HEK293T (cell line): ENCODE measurements around the gene GPR151.
"Not testable (repeated sequence)": the region's sequence is repeated elsewhere in the genome, so short reads cannot be mapped to it uniquely, and the experiment has no call there.

Experiments used
- CTCF ChIA-PET: fragments of 350-600 bp; formaldehyde crosslinking; extraction: SDS; loops from one replicate; lab custom pipeline; 2021; ENCODE audit warnings: antibody characterized with exemption, inconsistent platforms; lab: Yijun Ruan, JAX
- POLR2A ChIA-PET: fragments of 350-600 bp; formaldehyde crosslinking; extraction: SDS; loops from one replicate; lab custom pipeline; 2020; ENCODE audit warnings: antibody characterized with exemption, inconsistent platforms; lab: Yijun Ruan, JAX
- DNase-seq: peaks from one replicate; pipeline ENCODE4 v3.0.0; 2012; ENCODE audit warnings: mixed read lengths; ENCODE audit errors: extremely low spot score
- ARNT ChIP-seq: fragments of 450-650 bp; IDR thresholded peaks from 2 replicates; pipeline ENCODE4 v1.6.1; 2017; ENCODE audit warnings: mild to moderate bottlenecking
- BHLHE40 ChIP-seq: fragments of 450-650 bp; IDR thresholded peaks from 2 replicates; pipeline ENCODE4 v1.6.1; 2016; ENCODE audit warnings: mild to moderate bottlenecking, moderate library complexity, borderline replicate concordance
- CTBP1 ChIP-seq: fragments of 450-650 bp; IDR thresholded peaks from 2 replicates; pipeline ENCODE4 v1.6.1; 2016; ENCODE audit warnings: borderline replicate concordance
- ELF4 ChIP-seq: fragments of 450-650 bp; IDR thresholded peaks from 2 replicates; pipeline ENCODE4 v1.6.1; 2017; ENCODE audit warnings: antibody characterized with exemption
- FOXA1 ChIP-seq: fragments of 450-650 bp; IDR thresholded peaks from 2 replicates; pipeline ENCODE4 v1.6.1; 2016; ENCODE audit warnings: mild to moderate bottlenecking
- FOXK2 ChIP-seq: fragments of 450-650 bp; IDR thresholded peaks from 2 replicates; pipeline ENCODE4 v1.6.1; 2016; ENCODE audit warnings: mild to moderate bottlenecking
- FOXM1 ChIP-seq: fragments of 450-650 bp; IDR thresholded peaks from 2 replicates; pipeline ENCODE4 v1.6.1; 2017; ENCODE audit warnings: mild to moderate bottlenecking, borderline replicate concordance
- HDGF ChIP-seq: fragments of 450-650 bp; IDR thresholded peaks from 2 replicates; pipeline ENCODE4 v1.6.1; 2017; ENCODE audit warnings: antibody characterized with exemption, borderline replicate concordance
- L3MBTL2 ChIP-seq: fragments of 450-650 bp; conservative IDR thresholded peaks from 2 replicates; pipeline ENCODE4 v1.6.1; 2016; ENCODE audit warnings: mild to moderate bottlenecking
- LEF1 ChIP-seq: fragments of 450-650 bp; IDR thresholded peaks from 2 replicates; pipeline ENCODE4 v1.6.1; 2017; ENCODE audit warnings: mild to moderate bottlenecking, borderline replicate concordance
- NFRKB ChIP-seq: fragments of 450-650 bp; IDR thresholded peaks from 2 replicates; pipeline ENCODE4 v1.6.1; 2016; ENCODE audit warnings: mild to moderate bottlenecking, moderate library complexity
- PKNOX1 ChIP-seq: fragments of 450-650 bp; IDR thresholded peaks from 2 replicates; pipeline ENCODE4 v1.6.1; 2016
- SP1 ChIP-seq: fragments of 450-650 bp; IDR thresholded peaks from 2 replicates; pipeline ENCODE4 v1.6.1; 2017
- SUZ12 ChIP-seq: fragments of 450-650 bp; IDR thresholded peaks from 2 replicates; pipeline ENCODE4 v1.6.1; 2016; ENCODE audit warnings: mild to moderate bottlenecking
- TARDBP ChIP-seq: fragments of 450-650 bp; IDR thresholded peaks from 2 replicates; pipeline ENCODE4 v1.6.1; 2016
- ZNF384 ChIP-seq: fragments of 450-650 bp; IDR thresholded peaks from 2 replicates; pipeline ENCODE4 v1.6.1; 2016

GPR151 gene

GRCh38 chr5:146516151-146516475 is at the start of gene GPR151:
Gene GPR151 (minus strand): TSS chr5:146516190. CDS start chr5:146516113, 77 bp downstream.
- ChIA-PET POLR2A (no interaction called here), CTCF (interaction anchor here (2.2 kb wide), 1 partner anchor 17 kb away, joined by 12 read pairs; no protein-coding TSS in a partner anchor)
- TF ChIP-seq PKNOX1 (no peak), ZNF384 (no peak), CTBP1 (no peak), FOXA1 (no peak), SUZ12 (no peak), ARNT (no peak), SP1 (no peak), NFRKB (no peak), LEF1 (no peak), FOXK2 (no peak), FOXM1 (no peak)
- no peak for DNase-seq

- POLR2A ChIA-PET, result no interaction called here
- CTCF ChIA-PET, result interaction anchor here (0.6 kb wide), 1 partner anchor 31 kb away, joined by 3 read pairs; no protein-coding TSS in a partner anchor
Observed at GRCh38 chr5:146564007-146564762, 48.2 kb upstream of the GPR151 start.

GRCh38 chr5:146562461-146562860 is 46.5 kb upstream of the GPR151 start:
- TF ChIP-seq FOXA1 (no peak), ARNT (no peak), SUZ12 (no peak), CTBP1 (no peak), ZNF384 (no peak), LEF1 (no peak), PKNOX1 (no peak), SP1 (no peak), FOXK2 (no peak), ELF4 (no peak), FOXM1 (no peak), NFRKB (no peak), HDGF (no peak), TARDBP (no peak), L3MBTL2 (no peak), BHLHE40 (no peak)
- POLR2A ChIA-PET, result no interaction called here
- DNase-seq, result no peak
- CTCF ChIA-PET, result interaction anchor here (1.0 kb wide), 1 partner anchor 9 kb away, joined by 3 read pairs; no protein-coding TSS in a partner anchor

More at GRCh38 chr5:146564007-146564762, 48.2 kb upstream of the GPR151 start:
- DNase-seq, result no peak
- no peak for TF ChIP-seq ZNF384
- no peak for TF ChIP-seq TARDBP
- TF ChIP-seq FOXA1, result no peak
- TF ChIP-seq ELF4, result no peak
- TF ChIP-seq SP1, result no peak
- no peak for TF ChIP-seq NFRKB
- TF ChIP-seq FOXM1, result no peak
- no peak for TF ChIP-seq CTBP1
- no peak for TF ChIP-seq LEF1
- no peak for TF ChIP-seq HDGF
- TF ChIP-seq SUZ12, result no peak
- TF ChIP-seq BHLHE40, result no peak
- TF ChIP-seq L3MBTL2, result no peak
- TF ChIP-seq FOXK2, result no peak
- TF ChIP-seq PKNOX1, result no peak

- DNase-seq, result no peak
- CTCF ChIA-PET, result no interaction called here
- POLR2A ChIA-PET, result no interaction called here
- TF ChIP-seq ZNF384, result no peak
- no peak for TF ChIP-seq CTBP1
- no peak for TF ChIP-seq LEF1
- TF ChIP-seq ELF4, result no peak
- TF ChIP-seq ARNT, result no peak
- no peak for TF ChIP-seq FOXA1
- TF ChIP-seq PKNOX1, result no peak
- TF ChIP-seq BHLHE40, result no peak
- TF ChIP-seq L3MBTL2, result no peak
- no peak for TF ChIP-seq NFRKB
- TF ChIP-seq SUZ12, result no peak
- TF ChIP-seq HDGF, result no peak
- no peak for TF ChIP-seq FOXK2
- no peak for TF ChIP-seq FOXM1
- no peak for TF ChIP-seq TARDBP
Observed at GRCh38 chr5:146561711-146562110, 45.7 kb upstream of the GPR151 start.

GRCh38 chr5:146560205-146560812 is 44.3 kb upstream of the GPR151 start:
- ChIA-PET POLR2A (no interaction called here), CTCF (no interaction called here)
- TF ChIP-seq ZNF384 (no peak), L3MBTL2 (no peak), HDGF (no peak), BHLHE40 (no peak), TARDBP (no peak), LEF1 (no peak), SUZ12 (no peak)
- no peak for DNase-seq

- DNase-seq, CTCF ChIA-PET, POLR2A ChIA-PET: not testable (repeated sequence)
Observed at GRCh38 chr5:146556884-146557283, 40.9 kb upstream of the GPR151 start.
